HCT116 (cell line): ENCODE data around the gene TRIM23.

Source experiments
- ATF3 ChIP-seq: IDR thresholded peaks from 2 replicates; pipeline ENCODE4 v1.6.1; 2012
- CEBPB ChIP-seq: IDR thresholded peaks from 2 replicates; pipeline ENCODE4 v1.6.1; 2012; ENCODE audit warnings: low read depth
- CTCF ChIP-seq, 3 experiments: fragments of 200-600 bp in 1 of 3; sonication (generic) in 1 of 3; IDR thresholded peaks in 2 of 3; conservative IDR thresholded peaks in 1 of 3; 2 replicates each; pipeline ENCODE4 v1.5.1; 2012 to 2017; ENCODE audit warnings: low read depth in 2 of 3, low read length in 2 of 3, antibody characterized with exemption in 1 of 3, borderline replicate concordance in 1 of 3, control low read depth in 1 of 3, mild to moderate bottlenecking in 1 of 3, mixed read lengths in 1 of 3, mixed run types in 1 of 3, moderate library complexity in 1 of 3; ENCODE audit not compliant: insufficient read depth in 1 of 3
- EZH2 ChIP-seq: fragments of 200-600 bp; sonication (generic); IDR thresholded peaks from 2 replicates; pipeline ENCODE4 v1.6.1; 2017; ENCODE audit warnings: antibody characterized with exemption, mixed run types
- FOSL1 ChIP-seq: IDR thresholded peaks from 2 replicates; pipeline ENCODE4 v1.6.1; 2012; ENCODE audit warnings: low read depth
- JUND ChIP-seq: IDR thresholded peaks from 2 replicates; pipeline ENCODE4 v1.6.1; 2012
- POLR2A ChIP-seq: IDR thresholded peaks from 2 replicates; pipeline ENCODE4 v1.7.0; 2011; ENCODE audit warnings: borderline replicate concordance; ENCODE audit not compliant: insufficient read depth, insufficient read length; ENCODE audit errors: extremely low read depth
- POLR2AphosphoS5 ChIP-seq: IDR thresholded peaks from 2 replicates; pipeline ENCODE4 v1.6.1; 2011; ENCODE audit warnings: mild to moderate bottlenecking, low read depth, low read length, moderate library complexity
- SP1 ChIP-seq: IDR thresholded peaks from 2 replicates; pipeline ENCODE4 v1.6.1; 2012; ENCODE audit warnings: low read depth
- TCF7L2 ChIP-seq: IDR thresholded peaks from 2 replicates; pipeline ENCODE4 v1.7.0; 2011; ENCODE audit warnings: borderline replicate concordance, inconsistent platforms; ENCODE audit not compliant: insufficient read depth, insufficient read length; ENCODE audit errors: extremely low read depth
- YY1 ChIP-seq: IDR thresholded peaks from 2 replicates; pipeline ENCODE4 v1.6.1; 2011; ENCODE audit warnings: low read length, low read depth, moderate library complexity, mild to moderate bottlenecking; ENCODE audit not compliant: insufficient replicate concordance; ENCODE audit errors: extremely low read depth
- TF ChIP-seq, protein P1 (sequence below): IDR thresholded peaks from 2 replicates; pipeline ENCODE4 v1.6.1; 2012

DNA sequence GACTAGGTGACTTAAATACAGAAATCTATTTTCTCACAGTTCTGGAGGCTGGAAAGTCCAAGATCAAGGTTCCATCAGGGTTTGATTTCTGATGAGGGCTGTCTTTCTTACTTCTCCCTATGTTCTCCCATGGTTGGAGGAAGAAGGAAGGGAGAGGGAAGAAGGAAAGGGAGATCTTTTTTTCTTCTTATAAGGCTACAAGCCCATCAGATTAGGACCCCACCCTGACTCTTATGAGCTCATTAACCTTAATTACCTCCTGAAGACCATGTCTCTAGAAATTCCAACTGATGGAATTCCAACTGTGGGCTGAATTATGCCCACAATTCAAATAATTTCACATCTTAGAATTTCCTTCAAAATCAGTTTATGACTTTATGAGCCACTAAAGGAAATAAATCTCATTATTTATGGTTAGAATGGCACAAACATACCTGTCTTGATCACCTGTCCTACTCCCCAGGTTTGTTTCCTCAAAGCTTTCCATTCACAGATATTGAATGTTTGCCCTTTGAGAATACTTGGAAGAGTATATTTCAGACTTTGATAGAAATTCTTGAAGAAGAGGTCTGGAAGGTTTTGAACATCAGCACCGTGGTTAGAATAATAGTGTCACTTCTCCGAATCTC lies 53.4 kb downstream of the TRIM23 start:
- TF ChIP-seq POLR2A (no peak), JUND (no peak), CEBPB (no peak), CTCF (IDR thresholded peaks at IDR 0.05 in 2 of 3, conservative IDR thresholded peaks at IDR 0.05 in 1 of 3; ENCODE audit: borderline replicate concordance in 1 of 3, insufficient read depth in 1 of 3, low read depth in 2 of 3, low read length in 2 of 3) (no peak), SP1 (no peak), TCF7L2 (no peak), ATF3 (no peak), POLR2AphosphoS5 (no peak), FOSL1 (no peak), EZH2 (no peak), YY1 (no peak)
- TF ChIP-seq, protein P1, sequence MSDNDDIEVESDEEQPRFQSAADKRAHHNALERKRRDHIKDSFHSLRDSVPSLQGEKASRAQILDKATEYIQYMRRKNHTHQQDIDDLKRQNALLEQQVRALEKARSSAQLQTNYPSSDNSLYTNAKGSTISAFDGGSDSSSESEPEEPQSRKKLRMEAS, result no peak
